CD4-positive, alpha-beta T cell treated with Interleukin-2 at 100 ng/mL for 4 hours (primary cell): ENCODE measurements around the gene NDUFA13.

Experiments used
- DNase-seq: peaks from one replicate; pipeline ENCODE4 v3.0.0-alpha.2; 2020; ENCODE audit warnings: low spot score

Gene NDUFA13

GRCh38 chr19:19533841-19534240, 17.8 kb downstream of the NDUFA13 start:
- DNase-seq: no peak

- DNase-seq: no peak
Measured at GRCh38 chr19:19534556-19535265, 18.7 kb downstream of the NDUFA13 start.

- DNase-seq: no peak
Measured at GRCh38 chr19:19535311-19536191, 19.5 kb downstream of the NDUFA13 start.

GRCh38 chr19:19537075-19538048, 21.3 kb downstream of the NDUFA13 start:
- no peak for DNase-seq

- DNase-seq: peak; percentile 22
Measured at GRCh38 chr19:19538061-19538784, 22.2 kb downstream of the NDUFA13 start, which contains the start of gene CILP2. Gene CILP2 (plus strand): TSS chr19:19538265. CDS start chr19:19538350, 85 bp downstream.

DNA sequence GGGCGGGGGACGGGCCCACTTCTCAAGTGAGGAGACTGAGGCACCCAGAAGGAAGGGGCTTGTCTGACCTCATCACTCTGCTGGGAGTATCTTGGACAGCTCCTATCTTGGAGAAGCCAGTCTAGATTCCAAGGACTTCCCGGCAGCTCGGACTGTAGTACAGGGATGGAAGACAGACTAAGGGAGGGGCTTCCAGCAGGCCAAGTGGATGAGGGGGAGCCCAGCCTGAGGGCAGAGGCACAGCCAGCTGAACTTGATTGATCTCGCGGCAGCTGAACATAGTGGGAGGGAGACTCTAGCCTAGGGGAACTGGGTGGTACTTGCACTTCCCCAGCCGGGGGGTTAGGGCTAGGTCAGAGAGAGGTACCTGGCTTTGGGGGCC, 22.8 kb downstream of the NDUFA13 start:
- no peak for DNase-seq

DNA sequence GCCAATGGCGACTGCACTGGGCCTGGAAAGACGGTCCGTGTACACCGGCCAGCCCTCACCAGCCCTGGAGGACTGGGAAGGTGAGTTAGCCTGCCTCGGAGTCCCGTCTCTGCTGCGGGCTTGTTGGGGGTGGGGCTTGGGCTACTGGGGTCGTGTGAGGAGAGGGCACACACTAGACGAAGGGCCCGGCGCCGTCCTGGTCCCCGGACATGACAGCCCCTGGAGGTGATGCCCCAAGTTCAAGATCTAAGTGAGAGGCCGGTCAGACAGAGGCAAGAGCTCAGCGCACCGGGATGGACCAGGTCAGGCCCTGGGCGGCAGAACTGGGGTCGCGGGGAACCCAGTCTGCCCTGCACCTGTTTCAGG, 23.7 kb downstream of the NDUFA13 start:
- no peak for DNase-seq

- DNase-seq: peak; percentile 61
Measured at GRCh38 chr19:19540064-19540714, 24.2 kb downstream of the NDUFA13 start.

DNA sequence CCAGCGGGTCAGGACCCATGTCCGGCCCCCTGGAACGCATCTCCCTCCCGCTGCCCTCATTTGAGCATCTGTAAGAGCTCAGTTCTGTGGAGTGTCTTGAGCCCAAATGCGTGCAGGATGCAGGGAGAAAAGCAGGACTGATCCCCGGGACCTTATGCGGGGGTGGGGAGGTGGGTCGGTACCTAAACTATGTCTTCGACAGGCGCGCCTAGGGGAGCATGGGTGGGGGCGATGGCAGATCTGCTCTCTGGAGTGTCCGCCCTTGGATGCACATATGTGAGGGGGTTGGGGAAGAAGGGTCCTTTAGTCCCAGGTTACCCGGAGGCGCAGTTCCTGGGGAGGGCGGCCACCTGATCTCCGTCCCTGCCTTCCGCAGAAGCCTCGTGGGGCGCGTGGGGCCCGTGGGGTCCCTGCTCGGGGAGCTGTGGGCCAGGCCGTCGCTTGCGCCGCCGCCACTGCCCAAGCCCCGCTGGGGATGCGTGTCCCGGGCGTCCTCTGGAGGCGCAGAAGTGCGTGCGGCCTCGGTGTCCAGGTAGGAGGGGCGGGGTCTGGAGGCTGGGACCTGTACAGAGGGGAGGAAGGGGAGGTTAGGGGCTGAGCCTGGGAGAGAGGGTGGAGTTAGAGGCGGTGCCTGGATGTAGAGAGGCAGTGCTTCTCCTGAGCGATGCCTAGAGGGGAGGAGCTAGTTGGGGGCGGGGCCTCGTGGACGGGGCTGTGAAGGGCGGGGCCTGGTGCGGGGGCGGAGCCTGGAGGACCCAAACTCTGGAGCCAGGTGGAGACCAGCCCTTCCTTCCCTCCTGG, 24.9 kb downstream of the NDUFA13 start:
- peak; percentile 66 for DNase-seq

- DNase-seq: no peak
Measured at GRCh38 chr19:19541616-19542015, 25.6 kb downstream of the NDUFA13 start.

DNA sequence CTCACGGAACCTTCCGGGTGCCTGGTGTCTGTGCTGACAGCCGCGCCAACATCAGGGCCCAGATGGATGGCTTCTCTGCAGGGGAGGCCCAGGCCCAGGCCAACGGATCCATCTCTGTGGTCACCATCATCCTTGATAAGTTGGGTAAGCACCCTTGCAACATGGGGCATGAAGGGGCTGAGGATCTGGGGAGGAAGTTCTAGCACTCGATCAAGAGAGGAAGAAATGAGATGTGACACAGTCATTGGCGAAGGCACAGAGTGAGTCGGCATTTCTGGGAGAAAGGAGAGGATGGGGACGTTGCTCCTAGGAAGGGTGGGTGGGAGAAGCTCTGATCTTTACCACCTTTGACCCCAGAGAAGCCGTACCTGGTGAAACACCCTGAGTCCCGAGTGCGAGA, 26.5 kb downstream of the NDUFA13 start:
- DNase-seq: no peak

- no peak for DNase-seq
Measured at GRCh38 chr19:19543101-19543500, 27.1 kb downstream of the NDUFA13 start.

DNA sequence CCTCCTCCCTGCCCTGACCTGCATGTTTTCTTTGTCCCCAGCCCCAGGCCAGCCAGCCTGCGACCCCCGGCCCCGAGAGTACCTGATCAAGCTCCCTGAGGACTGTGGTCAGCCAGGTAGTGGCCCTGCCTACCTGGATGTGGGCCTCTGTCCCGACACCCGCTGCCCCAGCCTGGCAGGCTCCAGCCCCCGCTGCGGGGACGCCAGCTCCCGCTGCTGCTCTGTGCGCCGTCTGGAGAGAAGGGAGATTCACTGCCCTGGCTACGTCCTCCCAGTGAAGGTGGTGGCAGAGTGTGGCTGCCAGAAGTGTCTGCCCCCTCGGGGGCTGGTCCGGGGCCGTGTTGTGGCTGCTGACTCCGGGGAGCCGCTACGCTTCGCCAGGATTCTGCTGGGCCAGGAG, 27.6 kb downstream of the NDUFA13 start:
- DNase-seq: no peak

DNA sequence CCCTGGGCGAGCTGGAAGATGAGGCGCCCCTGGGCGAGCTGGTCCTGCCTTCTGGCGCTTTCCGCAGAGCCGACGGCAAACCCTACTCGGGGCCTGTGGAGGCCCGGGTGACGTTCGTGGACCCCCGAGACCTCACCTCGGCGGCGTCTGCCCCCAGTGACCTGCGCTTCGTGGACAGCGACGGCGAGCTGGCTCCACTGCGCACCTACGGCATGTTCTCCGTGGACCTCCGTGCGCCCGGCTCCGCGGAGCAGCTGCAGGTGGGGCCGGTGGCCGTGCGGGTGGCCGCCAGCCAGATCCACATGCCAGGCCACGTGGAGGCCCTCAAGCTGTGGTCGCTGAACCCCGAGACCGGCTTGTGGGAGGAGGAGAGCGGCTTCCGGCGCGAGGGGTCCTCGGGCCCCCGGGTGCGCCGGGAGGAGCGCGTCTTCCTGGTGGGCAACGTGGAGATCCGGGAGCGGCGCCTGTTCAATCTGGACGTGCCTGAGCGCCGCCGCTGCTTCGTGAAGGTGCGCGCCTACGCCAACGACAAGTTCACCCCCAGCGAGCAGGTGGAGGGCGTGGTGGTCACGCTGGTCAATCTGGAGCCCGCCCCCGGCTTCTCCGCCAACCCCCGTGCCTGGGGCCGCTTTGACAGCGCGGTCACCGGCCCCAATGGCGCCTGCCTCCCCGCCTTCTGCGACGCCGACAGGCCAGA, 28.4 kb downstream of the NDUFA13 start:
- no peak for DNase-seq

- no peak for DNase-seq
Measured at GRCh38 chr19:19544954-19545591, 29.0 kb downstream of the NDUFA13 start.

- DNase-seq: no peak
Measured at GRCh38 chr19:19545707-19546106, 29.7 kb downstream of the NDUFA13 start.

DNA sequence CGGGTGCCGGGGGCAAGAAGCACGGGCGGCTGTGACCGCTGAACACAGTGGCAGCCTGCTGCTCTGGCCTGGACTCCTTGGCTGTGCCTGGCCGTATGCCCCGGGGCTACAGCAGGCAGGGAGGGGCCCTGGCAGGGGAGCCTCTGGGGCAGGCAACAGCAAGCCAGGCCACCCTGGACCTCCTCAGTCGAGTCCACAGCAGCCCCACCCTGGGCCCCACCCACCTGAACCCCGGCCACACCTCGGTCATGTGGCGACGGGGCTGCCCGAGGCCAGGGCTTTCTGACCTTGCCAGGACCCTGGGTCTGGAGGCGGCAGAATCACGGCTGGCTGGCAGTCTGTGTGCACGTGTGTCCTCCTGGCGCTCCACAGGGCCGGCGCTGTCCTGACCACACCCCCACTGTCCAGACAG, 30.7 kb downstream of the NDUFA13 start:
- DNase-seq: no peak

DNA sequence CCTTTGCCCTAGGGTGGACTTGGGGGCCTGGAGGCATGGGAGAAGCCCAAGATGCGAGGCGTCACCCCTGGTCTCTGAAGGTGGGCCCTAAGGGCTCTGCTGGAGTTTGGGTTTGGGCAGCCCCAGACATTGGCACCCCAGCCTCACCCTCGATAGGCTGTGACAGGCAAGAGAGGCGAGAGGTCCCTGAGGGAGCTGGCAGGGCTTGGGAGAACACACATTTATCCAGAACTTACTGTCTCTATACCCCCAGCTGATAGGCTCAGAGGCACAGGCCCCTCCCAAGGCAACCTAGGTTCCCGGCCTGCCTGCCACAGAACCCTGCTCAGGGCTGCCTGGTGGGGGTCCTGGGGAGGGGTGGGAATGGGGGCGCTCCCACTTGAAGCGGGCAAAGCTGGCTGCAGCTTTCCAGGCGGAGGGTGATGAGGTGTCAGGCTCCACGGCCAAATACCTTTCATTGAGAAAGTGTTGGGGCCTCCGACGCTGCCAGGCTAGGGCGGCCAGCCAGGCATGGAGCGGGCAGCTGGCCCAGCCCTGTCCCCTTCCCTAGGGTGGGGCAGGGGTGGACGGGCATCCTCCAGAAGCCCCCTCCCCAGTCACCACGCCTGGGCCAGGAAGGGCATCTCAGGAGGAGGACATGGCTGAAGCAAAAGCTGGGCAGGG, 31.8 kb downstream of the NDUFA13 start:
- DNase-seq: no peak
